HEK293T (cell line): ENCODE data around the gene CCDC120.

Experiments used
- CTBP1 ChIP-seq: fragments of 450-650 bp; IDR thresholded peaks from 2 replicates; pipeline ENCODE4 v1.6.1; 2016; ENCODE audit warnings: borderline replicate concordance
- ELF4 ChIP-seq: fragments of 450-650 bp; IDR thresholded peaks from 2 replicates; pipeline ENCODE4 v1.6.1; 2017; ENCODE audit warnings: antibody characterized with exemption
- FOXA1 ChIP-seq: fragments of 450-650 bp; IDR thresholded peaks from 2 replicates; pipeline ENCODE4 v1.6.1; 2016; ENCODE audit warnings: mild to moderate bottlenecking
- FOXK2 ChIP-seq: fragments of 450-650 bp; IDR thresholded peaks from 2 replicates; pipeline ENCODE4 v1.6.1; 2016; ENCODE audit warnings: mild to moderate bottlenecking
- FOXM1 ChIP-seq: fragments of 450-650 bp; IDR thresholded peaks from 2 replicates; pipeline ENCODE4 v1.6.1; 2017; ENCODE audit warnings: mild to moderate bottlenecking, borderline replicate concordance
- HDGF ChIP-seq: fragments of 450-650 bp; IDR thresholded peaks from 2 replicates; pipeline ENCODE4 v1.6.1; 2017; ENCODE audit warnings: antibody characterized with exemption, borderline replicate concordance
- LEF1 ChIP-seq: fragments of 450-650 bp; IDR thresholded peaks from 2 replicates; pipeline ENCODE4 v1.6.1; 2017; ENCODE audit warnings: mild to moderate bottlenecking, borderline replicate concordance
- NFRKB ChIP-seq: fragments of 450-650 bp; IDR thresholded peaks from 2 replicates; pipeline ENCODE4 v1.6.1; 2016; ENCODE audit warnings: mild to moderate bottlenecking, moderate library complexity
- PKNOX1 ChIP-seq: fragments of 450-650 bp; IDR thresholded peaks from 2 replicates; pipeline ENCODE4 v1.6.1; 2016
- SP1 ChIP-seq: fragments of 450-650 bp; IDR thresholded peaks from 2 replicates; pipeline ENCODE4 v1.6.1; 2017
- SUZ12 ChIP-seq: fragments of 450-650 bp; IDR thresholded peaks from 2 replicates; pipeline ENCODE4 v1.6.1; 2016; ENCODE audit warnings: mild to moderate bottlenecking
- TARDBP ChIP-seq: fragments of 450-650 bp; IDR thresholded peaks from 2 replicates; pipeline ENCODE4 v1.6.1; 2016

- TF ChIP-seq FOXM1 (no peak), SP1 (no peak), CTBP1 (no peak), TARDBP (no peak), LEF1 (no peak), FOXK2 (no peak), SUZ12 (no peak), PKNOX1 (no peak), NFRKB (no peak), HDGF (no peak), FOXA1 (no peak), ELF4 (no peak)
These were observed 51.6 kb downstream of the CCDC120 start for GRCh38 chrX:49110417-49110816.
